ENCODE data around the gene CD52. TPM values are rescaled to one million over a fixed set of nuclear protein-coding genes. Genes with fewer than 3 reads are reported as not detected.

Gene CD52
- total RNA-seq, 4 donors from 2014 or later = 1.9 to 22.1 (median 9.4) TPM

GRCh38 chr1:26353976-26354820 lies 36.4 kb downstream of the CD52 start, which contains the start of gene CRYBG2:
Gene CRYBG2 (minus strand): TSS chr1:26354130. CDS start chr1:26346657, 7,473 bp downstream.
- H3K4me1 ChIP-seq = peaks cover 30 to 97% (median 35%) of the 10 kb centered on the region in 3 donors
- no peaks in the 10 kb centered on the region for H3K9me3 ChIP-seq
- no peaks in the 10 kb centered on the region for H3K36me3 ChIP-seq
- intact Hi-C loops (cut with DNase I) = no loop called here
- peak within 1 kb of the TSS; percentile 43 to 59 (median 48) for H3K4me3 ChIP-seq
- TF ChIP-seq CTCF (IDR thresholded peaks at IDR 0.05) = no peak
- peak in 2 of 4 donors; percentile 18 to 55 for TF ChIP-seq POLR2A (IDR thresholded peaks at IDR 0.05)
- 80% methylated on average over 1 of the region's 21 CpGs; no CpG with 5 or more reads in 1 of the 2 donors for WGBS, 2 donors
- H3K27me3 ChIP-seq = peaks cover 0 to 35% (median 0%) of the 10 kb centered on the region in 4 donors
- no peak for DNase-seq
- peak within 1 kb of the TSS; percentile 85 to 95 (median 92) for H3K27ac ChIP-seq

GRCh38 chr1:26354972-26355371 lies 37.2 kb downstream of the CD52 start:
- DNase-seq = no peak
- 92 to 93% methylated on average over 4 to 7 of the region's 9 CpGs for WGBS, 2 donors
- H3K27ac ChIP-seq = peak overlapping the region; percentile 85 to 95 (median 92)

GRCh38 chr1:26356106-26356505 lies 38.3 kb downstream of the CD52 start:
- H3K27me3 ChIP-seq = peaks cover 0 to 49% (median 8%) of the 10 kb centered on the region in 4 donors
- H3K4me1 ChIP-seq = peaks cover 36 to 100% (median 44%) of the 10 kb centered on the region in 3 donors
- peak overlapping the region in 1 of 4 donors; percentile 8 for H3K4me3 ChIP-seq
- TF ChIP-seq POLR2A (IDR thresholded peaks at IDR 0.05) (no peak), CTCF (IDR thresholded peaks at IDR 0.05) (no peak)
- WGBS, 2 donors = 68 to 73% methylated on average over 3 to 5 of the region's 5 CpGs
- H3K9me3 ChIP-seq = no peaks in the 10 kb centered on the region
- no peaks in the 10 kb centered on the region for H3K36me3 ChIP-seq
- peak overlapping the region; percentile 85 to 95 (median 92) for H3K27ac ChIP-seq
- intact Hi-C loops (cut with DNase I) = no loop called here
- no peak for DNase-seq

More at GRCh38 chr1:26354972-26355371, 37.2 kb downstream of the CD52 start:
- intact Hi-C loops (cut with DNase I) = no loop called here
- Histone ChIP-seq H3K4me1 (peaks cover 33 to 100% (median 39%) of the 10 kb centered on the region in 3 donors), H3K9me3 (no peaks in the 10 kb centered on the region), H3K36me3 (no peaks in the 10 kb centered on the region), H3K4me3 (no peak overlapping the region), H3K27me3 (peaks cover 0 to 38% (median 2%) of the 10 kb centered on the region in 4 donors)
- no peak for TF ChIP-seq POLR2A (IDR thresholded peaks at IDR 0.05)
- no peak for TF ChIP-seq CTCF (IDR thresholded peaks at IDR 0.05)

GRCh38 chr1:26357121-26357602 lies 39.4 kb downstream of the CD52 start:
- Histone ChIP-seq H3K4me1 (peaks cover 35 to 91% (median 44%) of the 10 kb centered on the region in 3 donors), H3K27ac (peak overlapping the region; percentile 85 to 95 (median 92)), H3K27me3 (peaks cover 3 to 60% (median 8%) of the 10 kb centered on the region in 4 donors), H3K9me3 (no peaks in the 10 kb centered on the region), H3K4me3 (peak overlapping the region in 1 of 4 donors; percentile 8), H3K36me3 (no peaks in the 10 kb centered on the region)
- WGBS, 2 donors = 23 to 51% methylated on average over 3 of the region's 10 CpGs
- TF ChIP-seq CTCF (IDR thresholded peaks at IDR 0.05) (no peak), POLR2A (IDR thresholded peaks at IDR 0.05) (peak in 1 of 4 donors; percentile 6)
- intact Hi-C loops (cut with DNase I) = no loop called here
- no peak for DNase-seq
